GM12878 (cell line): ENCODE data around the gene TIMM10B. TPM values are rescaled to one million over a fixed set of nuclear protein-coding genes. Genes with fewer than 3 reads are reported as not detected.
A peak's percentile ranks its signal among the peaks of the same experiment; 100 is the strongest.

Experiments used
- ATAC-seq: fragments of 200-7000 bp; cut with Tn5 transposase; 3 replicates; pipeline ENCODE4 v1.9.1; 2020; ENCODE audit warnings: mild to moderate bottlenecking, moderate library complexity
- BruUV-seq: library from RNA; stranded (reverse); fragments of 400-500 nt; replicated peaks from 2 replicates; lab custom pipeline; 2021; lab: Mats Ljungman, UMichigan
- CTCF ChIA-PET: fragments of 300-600 bp; sonication (Branson Sonifier 250); formaldehyde crosslinking; extraction: SDS; loops from one replicate; lab custom pipeline; 2021; ENCODE audit warnings: inconsistent platforms; lab: Yijun Ruan, JAX
- POLR2A ChIA-PET: fragments of 350-600 bp; formaldehyde crosslinking; extraction: SDS; loops from one replicate; lab custom pipeline; 2021; ENCODE audit warnings: inconsistent platforms; lab: Charles Lee
- RAD21 ChIA-PET: fragments of 300-600 bp; sonication (Branson Sonifier 250); formaldehyde crosslinking; loops from one replicate; lab custom pipeline; 2023; ENCODE audit warnings: antibody characterized with exemption; ENCODE audit not compliant: unreplicated experiment; lab: Charles Lee
- SMC1A ChIA-PET: fragments of 300-600 bp; sonication (Branson Sonifier 250); formaldehyde crosslinking; loops from one replicate; lab custom pipeline; 2023; ENCODE audit not compliant: unreplicated experiment, uncharacterized antibody; lab: Charles Lee
- DNase-seq: peaks from one replicate; pipeline ENCODE4 v3.0.0-alpha.2; 2011; ENCODE audit warnings: low read depth, low spot score
- FAIRE-seq: peaks from 3 replicates; lab custom pipeline; 2011; peaks lifted over from hg19 to GRCh38; lab: Jason Lieb, UNC
- H2AFZ ChIP-seq: 2 replicates; pipeline ENCODE4 v1.6.0; 2011; ENCODE audit warnings: low read depth, low read length, control low read depth; ENCODE audit not compliant: control insufficient read depth
- H3K27ac ChIP-seq: 2 replicates; pipeline ENCODE4 v1.5.1; 2011; ENCODE audit warnings: control low read depth; ENCODE audit not compliant: control insufficient read depth, insufficient read depth
- H3K27me3 ChIP-seq, 2 experiments: replicated peaks in 1 of 2; 2 replicates each; pipeline versions ENCODE4 v1.6.0 to v1.6.1; 2011; ENCODE audit warnings: low read length in 1 of 2; ENCODE audit not compliant: control insufficient read depth in 2 of 2, insufficient read depth in 2 of 2
- H3K36me3 ChIP-seq, 2 experiments: 2 replicates each; pipeline ENCODE4 v1.5.1; 2011; ENCODE audit warnings: low read length in 1 of 2; ENCODE audit not compliant: control insufficient read depth in 2 of 2, insufficient read depth in 2 of 2
- H3K4me1 ChIP-seq: 2 replicates; pipeline ENCODE4 v1.6.1; 2011; ENCODE audit warnings: mild to moderate bottlenecking, low read length, moderate library complexity, mixed read lengths; ENCODE audit not compliant: control insufficient read depth, insufficient read depth
- H3K4me2 ChIP-seq: 2 replicates; pipeline ENCODE4 v1.6.0; 2011; ENCODE audit warnings: control low read depth; ENCODE audit not compliant: control insufficient read depth, insufficient read depth
- H3K4me3 ChIP-seq: fragments of 200-600 bp; sonication (generic); 2 replicates; pipeline ENCODE4 v1.5.1; 2016
- H3K79me2 ChIP-seq: 2 replicates; pipeline ENCODE4 v1.6.0; 2011; ENCODE audit warnings: low read length; ENCODE audit not compliant: control insufficient read depth, insufficient read depth
- H3K9ac ChIP-seq: 2 replicates; pipeline ENCODE4 v1.8.0; 2011; ENCODE audit warnings: low read length, control low read depth, mixed read lengths; ENCODE audit not compliant: control insufficient read depth, insufficient read depth
- H3K9me3 ChIP-seq: replicated peaks from 3 replicates; pipeline ENCODE4 v1.5.1; 2011; ENCODE audit warnings: mild to moderate bottlenecking, low read length; ENCODE audit not compliant: control insufficient read depth, insufficient read depth
- H4K20me1 ChIP-seq: 2 replicates; pipeline ENCODE4 v1.6.0; 2011; ENCODE audit not compliant: control insufficient read depth, insufficient read depth
- POLR2A ChIP-seq: IDR thresholded peaks from 2 replicates; pipeline ENCODE4 v1.6.1; 2011; ENCODE audit warnings: low read depth, mild to moderate bottlenecking, low read length
- RAD51 ChIP-seq: fragments of 450-650 bp; IDR thresholded peaks from 2 replicates; pipeline ENCODE4 v1.6.1; 2016; ENCODE audit warnings: moderate library complexity, mild to moderate bottlenecking, inconsistent platforms
- ZBTB4 ChIP-seq: fragments of 450-650 bp; formaldehyde crosslinking; IDR thresholded peaks from 2 replicates; pipeline ENCODE4 v1.4.0; 2022; ENCODE audit warnings: mild to moderate bottlenecking, moderate library complexity
- ZNF274 ChIP-seq: IDR thresholded peaks from one replicate; pipeline ENCODE4 v1.8.0; 2011; ENCODE audit not compliant: insufficient read length, insufficient read depth
- WGBS: methylation state at CpG from one replicate; pipeline ENCODE4 v1.1.6; 2016; ENCODE audit warnings: low lambda C conversion rate; ENCODE audit not compliant: insufficient replicate concordance, insufficient coverage; ENCODE audit errors: missing lambda C conversion rate; 5-methylcytosine and 5-hydroxymethylcytosine counted together
- in situ Hi-C: fragments of 300-500 bp; cut with MboI; formaldehyde crosslinking; loops from 9 replicates; pipeline ENCODE4 v1.14.3; 2018; ENCODE audit warnings: mixed read lengths
- intact Hi-C: fragments of 100-400 bp; cut with micrococcal nuclease; formaldehyde crosslinking; loops from one replicate; pipeline ENCODE4 v1.14.2; 2022; ENCODE audit not compliant: unreplicated experiment
- polyA plus RNA-seq, 11 experiments: library from polyadenylated mRNA; depleted of rRNA in 4 of 11; unstranded in 6 of 11; stranded (reverse) in 5 of 11; fragments of >200 nt; fragmentation: Nextera tagmentation in 4 of 11; fragmentation: Illumina TruSeq in 1 of 11; extraction: Ambion mirVana in 4 of 11; extraction: Trizol in 1 of 11; gene quantifications; 1 replicate in 1 of 11; 2 replicates in 10 of 11; pipeline versions ENCODE4 v1.2.1 to v1.2.3, GENCODE V29; 2011 to 2016; ENCODE audit warnings: inconsistent platforms in 2 of 11, missing spikeins in 2 of 11, low read depth in 1 of 11
- total RNA-seq, 4 experiments: library from RNA; depleted of rRNA in 3 of 4; stranded (reverse); fragments of >200 nt in 3 of 4; fragmentation: Illumina TruSeq in 1 of 4; extraction: Trizol in 1 of 4; gene quantifications; 2 replicates each; pipeline versions ENCODE4 v1.2.1 to v1.2.3, GENCODE V29; 2013 to 2021
- TF ChIP-seq, protein P1 (sequence below): fragments of 450-650 bp; IDR thresholded peaks from 2 replicates; pipeline ENCODE4 v1.6.1; 2017; ENCODE audit warnings: mild to moderate bottlenecking, moderate library complexity

The TIMM10B gene
- total and polyA plus RNA-seq, 10 of the 15 experiments (the other 5 are each of a cell fraction or from before 2014, with no cell fraction given): 30.3 to 126 (median 53.1) TPM

- H3K27me3 ChIP-seq: no peaks in the 10 kb centered on the region
- ATAC-seq (no peak), DNase-seq (no peak), FAIRE-seq (peak; percentile 38)
- in situ Hi-C loops: no loop called here
- H3K36me3 ChIP-seq: peaks cover 1 to 13% of the 10 kb centered on the region in 2 experiments; a peak in 3 of 4 replicates
- H3K9ac ChIP-seq: no peak overlapping the region
- 0 out of 2 replicates have a peak, but pooled peaks have one; percentile 29 for TF ChIP-seq POLR2A
- TF ChIP-seq ZNF274: no peak
- intact Hi-C loops: loop anchor here (5.0 kb wide), 1 partner anchor 73 kb away; no protein-coding TSS in a partner anchor
- ChIA-PET CTCF (interaction anchor here (1.0 to 1.2 kb wide), 3 partner anchors 15 to 272 kb away, joined by 3 to 4 read pairs (median 3); no protein-coding TSS in a partner anchor), SMC1A (interaction anchor here (0.7 to 2.4 kb wide), 5 partner anchors 9 to 121 kb away, joined by 3 to 8 read pairs (median 3); no protein-coding TSS in a partner anchor), POLR2A (interaction anchor here (1.2 kb wide), 1 partner anchor 11 kb away, joined by 3 read pairs; no protein-coding TSS in a partner anchor), RAD21 (interaction anchor here (0.9 kb wide), 1 partner anchor 96 kb away, joined by 4 read pairs; no protein-coding TSS in a partner anchor)
- WGBS: 65% methylated on average over 3 of the region's 3 CpGs
- no TSS peak for BruUV-seq
- no peak overlapping the region for H2AFZ ChIP-seq
- H3K79me2 ChIP-seq: peaks cover 5% of the 10 kb centered on the region
- H4K20me1 ChIP-seq: no peaks in the 10 kb centered on the region
- peaks cover 9% of the 10 kb centered on the region for H3K4me1 ChIP-seq
- H3K4me3 ChIP-seq: no peak overlapping the region
- no peak overlapping the region for H3K27ac ChIP-seq
- H3K4me2 ChIP-seq: no peak overlapping the region
- H3K9me3 ChIP-seq: no peaks in the 10 kb centered on the region
Measured at GRCh38 chr11:6474806-6475500, 6.3 kb upstream of the TIMM10B start.

- 90% methylated on average over 5 of the region's 5 CpGs for WGBS
- no TSS peak for BruUV-seq
- no peak overlapping the region for H2AFZ ChIP-seq
- no peak for ATAC-seq
- peaks cover 14% of the 10 kb centered on the region for H3K4me1 ChIP-seq
- H3K9ac ChIP-seq: no peak overlapping the region
- no peak for DNase-seq
- ChIA-PET CTCF (interaction anchor here (0.8 to 2.2 kb wide), 6 partner anchors 9 to 271 kb away, joined by 3 to 8 read pairs (median 3); no protein-coding TSS in a partner anchor), RAD21 (no interaction called here), POLR2A (no interaction called here), SMC1A (interaction anchor here (0.6 to 2.4 kb wide), 4 partner anchors 8 to 97 kb away, joined by 3 to 8 read pairs (median 4); no protein-coding TSS in a partner anchor)
- TF ChIP-seq ZBTB4 (CRISPR knock-in tag) (no peak), RAD51 (no peak), ZNF274 (no peak)
- TF ChIP-seq, protein P1, sequence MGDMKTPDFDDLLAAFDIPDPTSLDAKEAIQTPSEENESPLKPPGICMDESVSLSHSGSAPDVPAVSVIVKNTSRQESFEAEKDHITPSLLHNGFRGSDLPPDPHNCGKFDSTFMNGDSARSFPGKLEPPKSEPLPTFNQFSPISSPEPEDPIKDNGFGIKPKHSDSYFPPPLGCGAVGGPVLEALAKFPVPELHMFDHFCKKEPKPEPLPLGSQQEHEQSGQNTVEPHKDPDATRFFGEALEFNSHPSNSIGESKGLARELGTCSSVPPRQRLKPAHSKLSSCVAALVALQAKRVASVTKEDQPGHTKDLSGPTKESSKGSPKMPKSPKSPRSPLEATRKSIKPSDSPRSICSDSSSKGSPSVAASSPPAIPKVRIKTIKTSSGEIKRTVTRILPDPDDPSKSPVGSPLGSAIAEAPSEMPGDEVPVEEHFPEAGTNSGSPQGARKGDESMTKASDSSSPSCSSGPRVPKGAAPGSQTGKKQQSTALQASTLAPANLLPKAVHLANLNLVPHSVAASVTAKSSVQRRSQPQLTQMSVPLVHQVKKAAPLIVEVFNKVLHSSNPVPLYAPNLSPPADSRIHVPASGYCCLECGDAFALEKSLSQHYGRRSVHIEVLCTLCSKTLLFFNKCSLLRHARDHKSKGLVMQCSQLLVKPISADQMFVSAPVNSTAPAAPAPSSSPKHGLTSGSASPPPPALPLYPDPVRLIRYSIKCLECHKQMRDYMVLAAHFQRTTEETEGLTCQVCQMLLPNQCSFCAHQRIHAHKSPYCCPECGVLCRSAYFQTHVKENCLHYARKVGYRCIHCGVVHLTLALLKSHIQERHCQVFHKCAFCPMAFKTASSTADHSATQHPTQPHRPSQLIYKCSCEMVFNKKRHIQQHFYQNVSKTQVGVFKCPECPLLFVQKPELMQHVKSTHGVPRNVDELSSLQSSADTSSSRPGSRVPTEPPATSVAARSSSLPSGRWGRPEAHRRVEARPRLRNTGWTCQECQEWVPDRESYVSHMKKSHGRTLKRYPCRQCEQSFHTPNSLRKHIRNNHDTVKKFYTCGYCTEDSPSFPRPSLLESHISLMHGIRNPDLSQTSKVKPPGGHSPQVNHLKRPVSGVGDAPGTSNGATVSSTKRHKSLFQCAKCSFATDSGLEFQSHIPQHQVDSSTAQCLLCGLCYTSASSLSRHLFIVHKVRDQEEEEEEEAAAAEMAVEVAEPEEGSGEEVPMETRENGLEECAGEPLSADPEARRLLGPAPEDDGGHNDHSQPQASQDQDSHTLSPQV: no peak
- H3K36me3 ChIP-seq: peaks cover 1 to 13% of the 10 kb centered on the region in 2 experiments; a peak in 3 of 4 replicates
- H3K4me3 ChIP-seq: no peak overlapping the region
- no peaks in the 10 kb centered on the region for H3K27me3 ChIP-seq
- intact Hi-C loops (no loop called here), in situ Hi-C loops (no loop called here)
- H3K27ac ChIP-seq: no peak overlapping the region
- no peak overlapping the region for H3K4me2 ChIP-seq
- no peak for FAIRE-seq
- no peaks in the 10 kb centered on the region for H3K9me3 ChIP-seq
- H4K20me1 ChIP-seq: no peaks in the 10 kb centered on the region
- H3K79me2 ChIP-seq: peaks cover 15% of the 10 kb centered on the region
Measured at GRCh38 chr11:6475936-6476335, 5.4 kb upstream of the TIMM10B start.
